ENCODE data around the gene CAPN14. TPM values are rescaled to one million over a fixed set of nuclear protein-coding genes. Genes with fewer than 3 reads are reported as not detected.

Gene CAPN14
- total RNA-seq, 1 experiment from 2014 or later = not detected

- ChIA-PET POLR2A (no interaction called here), RAD21 (ENCODE audit: low non-redundant PET in 1 of 2, low total read pairs in 2 of 2, uncharacterized antibody in 2 of 2, unreplicated experiment in 2 of 2) (no interaction called here), CTCF (no interaction called here)
- peaks cover 33% of the 10 kb centered on the region for H3K27me3 ChIP-seq (ENCODE audit: insufficient read depth, low read length)
- no peak overlapping the region for H3K9ac ChIP-seq (ENCODE audit: low read length)
- no peaks in the 10 kb centered on the region for H3K79me2 ChIP-seq (ENCODE audit: insufficient read depth, low read length)
- DNase-seq (ENCODE audit: low read depth, low spot score) = no peak
- ATAC-seq = no peak
- H3K9me3 ChIP-seq (ENCODE audit: control insufficient read depth in 1 of 2, insufficient read depth in 1 of 2, low read depth in 1 of 2, low read length in 2 of 2) = no peaks in the 10 kb centered on the region
- no TSS peak for BruUV-seq (replicated peaks)
- H2AFZ ChIP-seq (ENCODE audit: low read depth, low read length, poor library complexity, severe bottlenecking) = no peak overlapping the region
- H4K20me1 ChIP-seq (ENCODE audit: insufficient read depth) = no peaks in the 10 kb centered on the region
- no peaks in the 10 kb centered on the region for H3K36me3 ChIP-seq (ENCODE audit: control insufficient read depth in 1 of 2, insufficient read depth in 2 of 2, low read length in 2 of 2)
- TF ChIP-seq CEBPB (IDR thresholded peaks at IDR 0.05; ENCODE audit: low read depth) (no peak), EGR1 (IDR thresholded peaks at IDR 0.05; ENCODE audit: low read depth) (no peak), ELF1 (IDR thresholded peaks at IDR 0.05; ENCODE audit: borderline replicate concordance, low read depth) (no peak), ZFX (IDR thresholded peaks at IDR 0.05) (no peak), TCF7L2 (IDR thresholded peaks at IDR 0.05; ENCODE audit: borderline replicate concordance, extremely low read depth, insufficient read depth, insufficient read length) (no peak), CBX3 (IDR thresholded peaks at IDR 0.05; ENCODE audit: low read depth) (no peak), CTCF (IDR thresholded peaks at IDR 0.05 in 2 of 3, conservative IDR thresholded peaks at IDR 0.05 in 1 of 3; ENCODE audit: borderline replicate concordance in 1 of 3, insufficient read depth in 1 of 3, low read depth in 2 of 3, low read length in 2 of 3) (no peak), EZH2 (IDR thresholded peaks at IDR 0.05) (no peak), SRF (IDR thresholded peaks at IDR 0.05; ENCODE audit: low read depth) (no peak), EZH2phosphoT487 (IDR thresholded peaks at IDR 0.05; ENCODE audit: borderline replicate concordance) (no peak), YY1 (IDR thresholded peaks at IDR 0.05; ENCODE audit: extremely low read depth, insufficient replicate concordance, low read depth, low read length) (no peak), SIN3A (IDR thresholded peaks at IDR 0.05; ENCODE audit: low read depth) (no peak), JUND (IDR thresholded peaks at IDR 0.05) (no peak), RAD21 (IDR thresholded peaks at IDR 0.05; ENCODE audit: low read depth) (no peak), POLR2AphosphoS5 (IDR thresholded peaks at IDR 0.05; ENCODE audit: low read depth, low read length) (no peak), ATF3 (IDR thresholded peaks at IDR 0.05) (no peak), FOSL1 (IDR thresholded peaks at IDR 0.05; ENCODE audit: low read depth) (no peak)
- H3K4me1 ChIP-seq (ENCODE audit: control insufficient read depth in 1 of 2, insufficient read depth in 2 of 2, low read length in 2 of 2) = no peaks in the 10 kb centered on the region
- no peak overlapping the region for H3K27ac ChIP-seq (ENCODE audit: low read depth, low read length)
- intact Hi-C loops (cut with micrococcal nuclease) = no loop called here
- H3K4me3 ChIP-seq (replicated peaks in 1 of 2; ENCODE audit: low read depth in 1 of 2, low read length in 2 of 2) = no peak overlapping the region
- no peak overlapping the region for H3K4me2 ChIP-seq (ENCODE audit: low read length)
- no peaks in the 10 kb centered on the region for H3K9me2 ChIP-seq (ENCODE audit: insufficient read depth)
Measured at GRCh38 chr2:31190188-31190587, 27.1 kb downstream of the CAPN14 start.
